IMR-90 (cell line): ENCODE results near the gene RADX. TPM values are rescaled to one million over a fixed set of nuclear protein-coding genes. Genes with fewer than 3 reads are reported as not detected.

ENCODE experiments used
- ATAC-seq: fragments of 200-7000 bp; cut with Tn5 transposase; 2 replicates; pipeline ENCODE4 v1.9.1; 2020; ENCODE audit warnings: low read depth, mild to moderate bottlenecking, moderate library complexity
- BruUV-seq: library from RNA; stranded (reverse); fragments of 400-500 nt; replicated peaks from 2 replicates; lab custom pipeline; 2021; lab: Mats Ljungman, UMichigan
- CTCF ChIA-PET: fragments of 300-600 bp; formaldehyde crosslinking; extraction: SDS; loops from one replicate; lab custom pipeline; 2021; ENCODE audit warnings: antibody characterized with exemption; lab: Yijun Ruan, JAX
- POLR2A ChIA-PET: fragments of 300-600 bp; sonication (Branson Sonifier 250); formaldehyde crosslinking; loops from one replicate; lab custom pipeline; 2022; ENCODE audit warnings: antibody characterized with exemption; ENCODE audit not compliant: unreplicated experiment; lab: Charles Lee
- DNase-seq: peaks from one replicate; pipeline ENCODE4 v3.0.0; 2013
- H2AFZ ChIP-seq: replicated peaks from 2 replicates; pipeline ENCODE3; 2013; ENCODE audit warnings: low read length, mild to moderate bottlenecking; ENCODE audit not compliant: poor library complexity
- H2AK5ac ChIP-seq: 2 replicates; pipeline ENCODE4 v1.6.1; 2013; ENCODE audit warnings: low read depth, low read length, inconsistent platforms
- H2AK9ac ChIP-seq: replicated peaks from 2 replicates; pipeline ENCODE3; 2013; ENCODE audit warnings: mild to moderate bottlenecking, low read depth, low read length, moderate library complexity; ENCODE audit not compliant: poor library complexity
- H2BK120ac ChIP-seq: 2 replicates; pipeline ENCODE4 v1.6.1; 2013; ENCODE audit warnings: low read depth, low read length, inconsistent platforms
- H2BK15ac ChIP-seq: 3 replicates; pipeline ENCODE4 v1.6.1; 2013; ENCODE audit warnings: low read depth, low read length, inconsistent platforms
- H2BK20ac ChIP-seq: 2 replicates; pipeline ENCODE4 v1.6.1; 2013; ENCODE audit warnings: low read depth, mild to moderate bottlenecking, inconsistent platforms, low read length, moderate library complexity
- H2BK5ac ChIP-seq: 2 replicates; pipeline ENCODE4 v1.6.1; 2013; ENCODE audit warnings: mild to moderate bottlenecking, low read depth, low read length, inconsistent platforms; ENCODE audit not compliant: poor library complexity, severe bottlenecking
- H3K14ac ChIP-seq: replicated peaks from 2 replicates; pipeline ENCODE4 v1.6.1; 2013; ENCODE audit warnings: low read depth, low read length, inconsistent platforms
- H3K18ac ChIP-seq: 2 replicates; pipeline ENCODE4 v1.6.1; 2013; ENCODE audit warnings: low read depth, low read length, control low read depth
- H3K23ac ChIP-seq: 2 replicates; pipeline ENCODE4 v1.6.1; 2013; ENCODE audit warnings: low read depth, low read length, inconsistent platforms
- H3K27ac ChIP-seq: 2 replicates; pipeline ENCODE4 v1.5.1; 2013; ENCODE audit warnings: mild to moderate bottlenecking, control low read depth, low read length; ENCODE audit not compliant: insufficient read depth
- H3K27me3 ChIP-seq: 2 replicates; pipeline ENCODE4 v1.6.1; 2013; ENCODE audit warnings: low read length; ENCODE audit not compliant: control insufficient read depth, insufficient read depth
- H3K36me3 ChIP-seq: 2 replicates; pipeline ENCODE4 v1.6.1; 2013; ENCODE audit warnings: low read length, mixed read lengths; ENCODE audit not compliant: control insufficient read depth, insufficient read depth
- H3K4ac ChIP-seq: 2 replicates; pipeline ENCODE4 v1.6.1; 2013; ENCODE audit warnings: low read depth, low read length, inconsistent platforms
- H3K4me1 ChIP-seq: 2 replicates; pipeline ENCODE4 v1.6.1; 2013; ENCODE audit warnings: low read length, mixed read lengths; ENCODE audit not compliant: control insufficient read depth, insufficient read depth
- H3K4me2 ChIP-seq: 2 replicates; pipeline ENCODE4 v1.6.1; 2013; ENCODE audit warnings: low read depth, mild to moderate bottlenecking, control low read depth, low read length, moderate library complexity
- H3K4me3 ChIP-seq: 2 replicates; pipeline ENCODE4 v1.5.1; 2013; ENCODE audit warnings: low read depth, mild to moderate bottlenecking, control low read depth, low read length, moderate library complexity; ENCODE audit not compliant: insufficient read depth
- H3K56ac ChIP-seq: 2 replicates; pipeline ENCODE4 v1.6.1; 2013; ENCODE audit warnings: low read length, inconsistent platforms; ENCODE audit not compliant: insufficient read depth; ENCODE audit errors: extremely low read depth
- H3K79me1 ChIP-seq, 2 experiments: 2 replicates each; pipeline ENCODE4 v1.6.1; 2013; ENCODE audit warnings: low read length in 2 of 2, inconsistent platforms in 1 of 2, low read depth in 1 of 2
- H3K9ac ChIP-seq: 2 replicates; pipeline ENCODE4 v1.6.1; 2013; ENCODE audit warnings: low read depth, low read length, control low read depth
- H3K9me1 ChIP-seq: 2 replicates; pipeline ENCODE4 v1.6.1; 2013; ENCODE audit warnings: low read length, inconsistent platforms; ENCODE audit not compliant: insufficient read depth
- H3K9me3 ChIP-seq: 2 replicates; pipeline ENCODE4 v1.6.1; 2013; ENCODE audit warnings: low read length; ENCODE audit not compliant: control insufficient read depth, insufficient read depth
- H4K20me1 ChIP-seq: 2 replicates; pipeline ENCODE4 v1.6.1; 2013; ENCODE audit warnings: low read length, inconsistent platforms; ENCODE audit not compliant: insufficient read depth
- H4K5ac ChIP-seq: 2 replicates; pipeline ENCODE4 v1.6.1; 2013; ENCODE audit warnings: mild to moderate bottlenecking, low read depth, low read length, control low read depth
- H4K8ac ChIP-seq, 2 experiments: 2 replicates each; pipeline ENCODE4 v1.6.1; 2013; ENCODE audit warnings: low read depth in 2 of 2, low read length in 2 of 2, control low read depth in 1 of 2, inconsistent platforms in 1 of 2
- H4K91ac ChIP-seq: 2 replicates; pipeline ENCODE4 v1.6.1; 2013; ENCODE audit warnings: low read depth, low read length, inconsistent platforms; ENCODE audit not compliant: insufficient read depth
- BHLHE40 ChIP-seq: fragments of 150-350 bp; IDR thresholded peaks from 2 replicates; pipeline ENCODE4 v1.6.1; 2016; ENCODE audit warnings: mild to moderate bottlenecking, low read depth, low read length
- CEBPB ChIP-seq: IDR thresholded peaks from 2 replicates; pipeline ENCODE4 v1.6.1; 2012; ENCODE audit warnings: low read depth, low read length, improper control_type of control experiment
- CHD1 ChIP-seq: IDR thresholded peaks from 2 replicates; pipeline ENCODE4 v1.6.1; 2012; ENCODE audit warnings: low read depth, low read length, improper control_type of control experiment
- FOS ChIP-seq: fragments of 150-350 bp; IDR thresholded peaks from 2 replicates; pipeline ENCODE4 v1.6.1; 2016; ENCODE audit warnings: low read depth, low read length
- MAFK ChIP-seq: IDR thresholded peaks from 2 replicates; pipeline ENCODE4 v1.6.1; 2012; ENCODE audit warnings: low read depth, low read length, improper control_type of control experiment
- MAZ ChIP-seq: IDR thresholded peaks from 2 replicates; pipeline ENCODE4 v1.6.1; 2012; ENCODE audit warnings: low read depth, mild to moderate bottlenecking, low read length, improper control_type of control experiment, moderate library complexity, borderline replicate concordance
- MXI1 ChIP-seq: IDR thresholded peaks from 2 replicates; pipeline ENCODE4 v1.6.1; 2012; ENCODE audit warnings: low read depth, mild to moderate bottlenecking, low read length, moderate library complexity, borderline replicate concordance
- NFE2L2 ChIP-seq: fragments of 150-350 bp; IDR thresholded peaks from 2 replicates; pipeline ENCODE4 v1.6.1; 2016; ENCODE audit warnings: low read depth, mild to moderate bottlenecking, low read length
- POLR2A ChIP-seq: IDR thresholded peaks from 2 replicates; pipeline ENCODE4 v1.6.1; 2012; ENCODE audit warnings: mild to moderate bottlenecking, low read depth, low read length
- RAD21 ChIP-seq: IDR thresholded peaks from 2 replicates; pipeline ENCODE4 v1.6.1; 2012; ENCODE audit warnings: low read length, improper control_type of control experiment
- RCOR1 ChIP-seq: IDR thresholded peaks from 2 replicates; pipeline ENCODE4 v1.6.1; 2012; ENCODE audit warnings: mild to moderate bottlenecking, low read length, improper control_type of control experiment; ENCODE audit not compliant: insufficient replicate concordance
- RFX5 ChIP-seq: IDR thresholded peaks from 2 replicates; pipeline ENCODE4 v1.8.0; 2012; ENCODE audit warnings: low read depth, mild to moderate bottlenecking, low read length, moderate library complexity
- SMC3 ChIP-seq: fragments of 150-350 bp; IDR thresholded peaks from 2 replicates; pipeline ENCODE4 v1.6.1; 2016; ENCODE audit warnings: low read depth, mild to moderate bottlenecking, antibody characterized with exemption, low read length, moderate library complexity
- USF2 ChIP-seq: fragments of 150-350 bp; IDR thresholded peaks from 2 replicates; pipeline ENCODE4 v1.6.1; 2017; ENCODE audit warnings: mild to moderate bottlenecking, antibody characterized with exemption, low read length, low read depth
- WGBS, 2 experiments: methylation state at CpG; one replicate each; pipeline versions ENCODE4 v1.1.5 to v1.1.7; 2013; ENCODE audit warnings: missing lambda C conversion rate in 2 of 2; ENCODE audit not compliant: insufficient read length in 1 of 2; ENCODE audit errors: extremely low coverage in 2 of 2; 5-methylcytosine and 5-hydroxymethylcytosine counted together
- dilution Hi-C: fragments of 300-500 bp; cut with HindIII; formaldehyde crosslinking; loops from one replicate; pipeline ENCODE4 v1.14.3; 2018; ENCODE audit warnings: low sequenced_read_pairs; ENCODE audit not compliant: unreplicated experiment
- in situ Hi-C: fragments of 300-500 bp; cut with MboI; formaldehyde crosslinking; loops from 3 replicates; pipeline ENCODE4 v1.14.3; 2019; ENCODE audit warnings: low sequenced_read_pairs, inconsistent platforms, mixed read lengths
- intact Hi-C: fragments of 100-400 bp; cut with micrococcal nuclease; formaldehyde crosslinking; loops from 2 replicates; pipeline ENCODE4 v1.10.0; 2022
- polyA plus RNA-seq, 3 experiments: library from polyadenylated mRNA; depleted of rRNA; stranded (reverse); fragments of >200 nt; gene quantifications; 2 replicates each; pipeline ENCODE4 v1.2.3, GENCODE V29; 2012; ENCODE audit warnings: low replicate concordance in 1 of 3
- total RNA-seq: library from RNA; depleted of rRNA; stranded (reverse); fragments of >200 nt; gene quantifications from 2 replicates; pipeline ENCODE4 v1.2.3, GENCODE V29; 2012
- TF ChIP-seq, protein P1 (sequence below): fragments of 150-350 bp; IDR thresholded peaks from 2 replicates; pipeline ENCODE4 v1.6.1; 2016; ENCODE audit warnings: low read depth, mild to moderate bottlenecking, low read length, moderate library complexity, borderline replicate concordance

The RADX gene
- total and polyA plus RNA-seq, 2 of the 4 experiments (the other 2 are of a cell fraction) = 1.6 to 1.8 TPM

- H2BK5ac ChIP-seq = no peak overlapping the region
- no peak overlapping the region for H3K4me2 ChIP-seq
- H3K23ac ChIP-seq = no peak overlapping the region
- no peaks in the 10 kb centered on the region for H3K79me1 ChIP-seq
- no peak overlapping the region for H2BK15ac ChIP-seq
- no peaks in the 10 kb centered on the region for H4K20me1 ChIP-seq
- H2AK5ac ChIP-seq = no peak overlapping the region
- no peak overlapping the region for H3K9ac ChIP-seq
- H3K9me1 ChIP-seq = no peaks in the 10 kb centered on the region
- H2BK120ac ChIP-seq = no peak overlapping the region
- dilution Hi-C loops (no loop called here), in situ Hi-C loops (no loop called here), intact Hi-C loops (no loop called here)
- H3K14ac ChIP-seq = no peak overlapping the region
- POLR2A ChIA-PET = no interaction called here
- no peaks in the 10 kb centered on the region for H3K9me3 ChIP-seq
- no peak overlapping the region for H3K4ac ChIP-seq
- BruUV-seq = no TSS peak
- H2AFZ ChIP-seq = no peak overlapping the region
- ATAC-seq (no peak), DNase-seq (no peak)
- no peak overlapping the region for H4K5ac ChIP-seq
- no peaks in the 10 kb centered on the region for H3K36me3 ChIP-seq
- no peak overlapping the region for H3K4me3 ChIP-seq
- H3K27me3 ChIP-seq = no peaks in the 10 kb centered on the region
- H3K4me1 ChIP-seq = no peaks in the 10 kb centered on the region
- H2AK9ac ChIP-seq = no peak overlapping the region
- no peak overlapping the region for H4K8ac ChIP-seq
- no peak overlapping the region for H2BK20ac ChIP-seq
- WGBS, 2 experiments = no CpG with 5 or more reads among the region's 1 CpG
- H3K27ac ChIP-seq = no peak overlapping the region
- H3K56ac ChIP-seq = no peak overlapping the region
- no peak overlapping the region for H3K18ac ChIP-seq
- CTCF ChIA-PET = no interaction called here
- no peak overlapping the region for H4K91ac ChIP-seq
- TF ChIP-seq, protein P1, sequence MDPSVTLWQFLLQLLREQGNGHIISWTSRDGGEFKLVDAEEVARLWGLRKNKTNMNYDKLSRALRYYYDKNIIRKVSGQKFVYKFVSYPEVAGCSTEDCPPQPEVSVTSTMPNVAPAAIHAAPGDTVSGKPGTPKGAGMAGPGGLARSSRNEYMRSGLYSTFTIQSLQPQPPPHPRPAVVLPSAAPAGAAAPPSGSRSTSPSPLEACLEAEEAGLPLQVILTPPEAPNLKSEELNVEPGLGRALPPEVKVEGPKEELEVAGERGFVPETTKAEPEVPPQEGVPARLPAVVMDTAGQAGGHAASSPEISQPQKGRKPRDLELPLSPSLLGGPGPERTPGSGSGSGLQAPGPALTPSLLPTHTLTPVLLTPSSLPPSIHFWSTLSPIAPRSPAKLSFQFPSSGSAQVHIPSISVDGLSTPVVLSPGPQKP = no peak
- no peak for TF ChIP-seq SMC3
- TF ChIP-seq USF2 = no peak
- no peak for TF ChIP-seq RFX5
- no peak for TF ChIP-seq RAD21
- no peak for TF ChIP-seq POLR2A
- no peak for TF ChIP-seq RCOR1
- no peak for TF ChIP-seq FOS
- no peak for TF ChIP-seq BHLHE40
- no peak for TF ChIP-seq NFE2L2
- no peak for TF ChIP-seq MXI1
- no peak for TF ChIP-seq CHD1
- TF ChIP-seq CEBPB = no peak
- TF ChIP-seq MAFK = no peak
- no peak for TF ChIP-seq MAZ
Measured at GRCh38 chrX:106649523-106650428, 38.0 kb downstream of the RADX start.
